ENCODE results near the gene ACSF3.

Gene ACSF3

DNA sequence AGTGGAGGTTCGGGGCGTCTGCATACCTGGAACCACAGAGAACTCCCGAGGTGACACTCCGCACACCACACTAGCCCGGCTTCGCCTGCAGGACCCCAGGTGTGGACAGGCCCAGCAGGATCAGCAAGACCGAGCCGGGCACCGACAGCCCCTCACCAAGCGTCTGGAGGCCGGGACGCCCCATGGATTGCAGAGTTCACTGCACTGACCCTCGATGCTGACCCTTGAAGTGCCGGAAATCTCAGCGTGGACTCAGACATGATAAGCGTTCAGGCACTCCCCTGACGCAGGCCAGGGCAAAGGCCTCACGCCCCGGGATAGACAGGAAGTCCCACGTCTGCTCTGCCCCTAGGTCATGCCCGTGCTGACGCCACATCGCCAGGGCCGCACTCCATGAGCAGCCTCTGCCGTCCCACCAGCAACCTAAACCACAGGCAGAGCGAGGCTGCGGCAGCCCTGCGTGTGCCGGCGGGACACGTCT lies 26.0 kb downstream of the ACSF3 start:
- peaks cover 0 to 2% (median 0%) of the 10 kb centered on the region in 4 donors for H3K4me1 ChIP-seq

DNA sequence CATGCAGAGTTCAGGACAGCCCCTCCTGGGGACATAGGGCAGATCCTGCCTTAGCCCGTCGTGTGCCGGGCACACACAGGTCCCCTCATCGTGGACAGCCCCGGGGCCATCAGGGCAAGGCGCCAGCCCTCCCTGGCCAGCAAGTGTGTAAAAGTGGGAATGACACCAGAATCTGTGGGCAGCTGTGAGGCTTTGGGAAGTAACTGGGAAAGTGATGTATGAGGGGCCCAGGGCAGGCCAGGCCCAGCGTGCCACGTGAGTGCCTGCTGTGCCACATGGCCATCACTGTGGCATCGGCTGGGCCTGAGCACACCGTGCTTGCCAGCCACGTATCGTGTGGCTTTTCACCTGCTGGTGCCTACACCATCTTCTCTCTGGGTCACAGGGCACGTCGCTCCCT lies 26.6 kb downstream of the ACSF3 start:
- Histone ChIP-seq H3K4me3 (no peak overlapping the region), H3K4me1 (no peaks in the 10 kb centered on the region), H3K27ac (no peak overlapping the region), H3K27me3 (no peaks in the 10 kb centered on the region), H3K36me3 (peaks cover 23 to 96% (median 76%) of the 10 kb centered on the region in 3 donors), H3K9me3 (peaks cover 0 to 3% (median 0%) of the 10 kb centered on the region in 3 donors)
- TF ChIP-seq, protein P1, sequence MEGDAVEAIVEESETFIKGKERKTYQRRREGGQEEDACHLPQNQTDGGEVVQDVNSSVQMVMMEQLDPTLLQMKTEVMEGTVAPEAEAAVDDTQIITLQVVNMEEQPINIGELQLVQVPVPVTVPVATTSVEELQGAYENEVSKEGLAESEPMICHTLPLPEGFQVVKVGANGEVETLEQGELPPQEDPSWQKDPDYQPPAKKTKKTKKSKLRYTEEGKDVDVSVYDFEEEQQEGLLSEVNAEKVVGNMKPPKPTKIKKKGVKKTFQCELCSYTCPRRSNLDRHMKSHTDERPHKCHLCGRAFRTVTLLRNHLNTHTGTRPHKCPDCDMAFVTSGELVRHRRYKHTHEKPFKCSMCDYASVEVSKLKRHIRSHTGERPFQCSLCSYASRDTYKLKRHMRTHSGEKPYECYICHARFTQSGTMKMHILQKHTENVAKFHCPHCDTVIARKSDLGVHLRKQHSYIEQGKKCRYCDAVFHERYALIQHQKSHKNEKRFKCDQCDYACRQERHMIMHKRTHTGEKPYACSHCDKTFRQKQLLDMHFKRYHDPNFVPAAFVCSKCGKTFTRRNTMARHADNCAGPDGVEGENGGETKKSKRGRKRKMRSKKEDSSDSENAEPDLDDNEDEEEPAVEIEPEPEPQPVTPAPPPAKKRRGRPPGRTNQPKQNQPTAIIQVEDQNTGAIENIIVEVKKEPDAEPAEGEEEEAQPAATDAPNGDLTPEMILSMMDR (IDR thresholded peaks at IDR 0.05), result no peak
- intact Hi-C loops (cut with DNase I; ENCODE audit: low total_unique reads), result no loop called here
- no peak for DNase-seq

More for the DNA sequence above, 26.0 kb downstream of the ACSF3 start:
- Histone ChIP-seq H3K9me3 (no peaks in the 10 kb centered on the region), H3K4me3 (no peak overlapping the region), H3K36me3 (peaks cover 20 to 97% (median 77%) of the 10 kb centered on the region in 3 donors), H3K27me3 (no peaks in the 10 kb centered on the region), H3K27ac (no peak overlapping the region)
- TF ChIP-seq, protein P1 (IDR thresholded peaks at IDR 0.05), result no peak
- intact Hi-C loops (cut with DNase I; ENCODE audit: low total_unique reads), result no loop called here
- DNase-seq, result no peak

DNA sequence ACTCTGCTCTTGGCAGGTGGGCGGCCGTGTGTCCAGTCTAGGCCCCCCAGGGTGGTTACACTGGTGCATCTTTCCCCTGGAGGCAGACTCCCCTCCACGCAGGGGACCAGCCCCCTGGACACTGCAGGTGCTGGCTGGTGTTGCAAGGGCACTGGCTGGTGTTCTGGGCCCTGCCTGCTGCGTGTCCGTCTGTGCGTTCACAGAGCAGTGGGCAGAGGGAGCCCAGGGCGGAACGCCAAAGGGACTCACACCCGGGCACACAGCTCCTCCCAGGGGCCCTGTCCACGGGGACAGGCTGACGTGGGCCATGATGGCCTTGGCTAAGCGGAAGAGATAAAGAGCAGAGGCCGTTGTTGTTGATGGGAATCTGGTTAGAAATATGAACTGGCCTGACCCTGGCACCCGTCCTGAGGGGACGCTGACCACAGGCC lies 27.3 kb downstream of the ACSF3 start:
- Histone ChIP-seq H3K4me1 (no peaks in the 10 kb centered on the region), H3K27ac (no peak overlapping the region), H3K36me3 (peaks cover 30 to 98% (median 79%) of the 10 kb centered on the region in 3 donors), H3K27me3 (no peaks in the 10 kb centered on the region), H3K9me3 (peaks cover 0 to 10% (median 0%) of the 10 kb centered on the region in 3 donors), H3K4me3 (no peak overlapping the region)
- TF ChIP-seq, protein P1 (IDR thresholded peaks at IDR 0.05), result no peak
- DNase-seq, result no peak
- intact Hi-C loops (cut with DNase I; ENCODE audit: low total_unique reads), result no loop called here

DNA sequence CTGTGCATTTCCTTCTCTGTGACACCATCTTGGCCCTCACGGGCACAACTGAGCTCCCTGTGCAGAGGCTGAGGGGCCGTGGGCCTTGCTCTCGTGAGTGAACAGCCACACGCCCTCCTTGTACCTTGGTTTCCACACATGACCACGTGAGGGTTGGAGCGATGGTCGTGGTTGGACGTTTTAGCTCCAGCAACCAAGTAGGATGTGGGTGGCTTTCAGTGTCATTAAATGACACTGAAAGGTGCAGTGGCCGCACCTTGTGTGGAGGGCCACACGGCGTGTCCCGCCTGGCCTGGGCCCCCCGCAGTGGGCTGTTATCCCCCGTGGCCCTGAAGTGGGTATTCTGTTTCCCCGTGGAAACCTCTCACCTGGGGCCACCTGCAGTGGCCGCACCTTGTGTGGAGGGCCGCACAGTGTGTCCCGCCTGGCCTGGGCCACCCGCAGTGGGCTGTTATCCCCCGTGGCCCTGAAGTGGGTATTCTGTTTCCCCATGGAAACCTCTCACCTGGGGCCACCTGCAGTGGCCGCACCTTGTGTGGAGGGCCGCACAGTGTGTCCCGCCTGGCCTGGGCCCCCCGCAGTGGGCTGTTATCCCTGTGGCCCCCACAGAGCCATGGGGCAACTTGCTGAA lies 28.2 kb downstream of the ACSF3 start:
- TF ChIP-seq, protein P1 (IDR thresholded peaks at IDR 0.05), result no peak
- Histone ChIP-seq H3K4me1 (no peaks in the 10 kb centered on the region), H3K4me3 (no peak overlapping the region), H3K27ac (no peak overlapping the region), H3K27me3 (no peaks in the 10 kb centered on the region), H3K9me3 (peaks cover 0 to 13% (median 0%) of the 10 kb centered on the region in 3 donors), H3K36me3 (peaks cover 36 to 94% (median 79%) of the 10 kb centered on the region in 3 donors)
- no peak for DNase-seq
- intact Hi-C loops (cut with DNase I; ENCODE audit: low total_unique reads), result no loop called here

DNA sequence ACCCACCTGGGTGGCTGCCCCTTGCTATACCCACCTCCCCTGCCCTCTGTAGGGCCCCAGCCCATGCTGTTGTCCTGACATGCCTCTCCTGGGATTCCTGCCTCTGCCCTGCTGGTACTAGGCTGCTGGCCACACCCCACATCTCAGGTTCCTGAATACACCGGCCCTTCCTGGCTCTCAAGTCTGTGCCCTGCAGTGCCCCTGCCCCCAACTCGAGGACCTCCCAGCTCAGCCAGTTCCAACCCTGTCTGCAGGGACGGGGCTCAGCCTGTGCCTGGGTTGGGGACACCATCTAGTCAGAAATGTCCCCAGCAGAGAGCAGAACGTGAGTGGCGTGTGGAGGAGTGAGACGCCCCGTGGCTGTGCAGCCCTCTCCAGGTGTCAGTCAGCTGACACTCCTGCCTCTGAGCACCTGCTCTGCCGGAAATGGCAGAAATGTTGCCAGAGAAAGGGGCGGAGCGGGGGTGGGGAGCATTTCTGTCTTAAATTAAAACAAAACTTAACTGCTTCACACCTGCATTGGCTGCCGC lies 28.7 kb downstream of the ACSF3 start:
- Histone ChIP-seq H3K27me3 (no peaks in the 10 kb centered on the region), H3K9me3 (peaks cover 0 to 13% (median 0%) of the 10 kb centered on the region in 3 donors), H3K36me3 (peaks cover 30 to 89% (median 73%) of the 10 kb centered on the region in 3 donors), H3K27ac (no peak overlapping the region), H3K4me3 (no peak overlapping the region), H3K4me1 (no peaks in the 10 kb centered on the region)
- no peak for DNase-seq
- TF ChIP-seq, protein P1 (IDR thresholded peaks at IDR 0.05), result no peak
- intact Hi-C loops (cut with DNase I; ENCODE audit: low total_unique reads), result no loop called here

Measured in tibial artery (tissue), 4 donors.